B cell (primary cell): ENCODE data around the gene TMIGD2. TPM values are rescaled to one million over a fixed set of nuclear protein-coding genes. Genes with fewer than 3 reads are reported as not detected.

ENCODE experiments used
- ATAC-seq: fragments of 200-7000 bp; cut with Tn5 transposase; one replicate; pipeline ENCODE4 v1.10.0; 2021; ENCODE audit warnings: low read depth, mild to moderate bottlenecking, moderate number of reproducible peaks, moderate library complexity
- CTCF ChIA-PET: fragments of 350-600 bp; sonication (Branson Sonifier 250); formaldehyde crosslinking; loops from one replicate; lab custom pipeline; 2021; ENCODE audit warnings: antibody characterized with exemption, inconsistent platforms; lab: Charles Lee
- POLR2A ChIA-PET: fragments of 350-600 bp; sonication (Branson Sonifier 250); formaldehyde crosslinking; loops from one replicate; lab custom pipeline; 2021; ENCODE audit warnings: antibody characterized with exemption; lab: Charles Lee
- DNase-seq: peaks from one replicate; pipeline ENCODE4 v3.0.0; 2013
- H2AFZ ChIP-seq: 2 replicates; pipeline ENCODE4 v1.6.1; 2012; ENCODE audit warnings: mild to moderate bottlenecking, low read depth, low read length; ENCODE audit not compliant: insufficient read depth, poor library complexity, severe bottlenecking
- H3K27ac ChIP-seq, 2 donors: 1 replicate in 1 of 2; 2 replicates in 1 of 2; pipeline ENCODE4 v1.5.1; 2012 to 2013; ENCODE audit warnings: low read length in 2 of 2, mild to moderate bottlenecking in 2 of 2, moderate library complexity in 1 of 2
- H3K27me3 ChIP-seq, 4 experiments: fragments of 200-600 bp in 1 of 4; sonication (generic) in 1 of 4; replicated peaks in 1 of 4; 1 replicate in 2 of 4; 2 replicates in 2 of 4; pipeline versions ENCODE4 v1.6.1 to v1.7.0; 2013 to 2016; ENCODE audit warnings: low read length in 3 of 4, mild to moderate bottlenecking in 2 of 4, mixed read lengths in 1 of 4, moderate library complexity in 1 of 4; ENCODE audit not compliant: insufficient read depth in 4 of 4, control insufficient read depth in 3 of 4; ENCODE audit errors: control extremely low read depth in 1 of 4
- H3K36me3 ChIP-seq, 2 experiments: replicated peaks in 1 of 2; 1 replicate in 1 of 2; 2 replicates in 1 of 2; pipeline versions ENCODE4 v1.6.1 to v1.7.1; 2013; ENCODE audit warnings: low read length in 1 of 2; ENCODE audit not compliant: insufficient read depth in 2 of 2, control insufficient read depth in 1 of 2; ENCODE audit errors: control extremely low read depth in 1 of 2, extremely low read depth in 1 of 2
- H3K4me1 ChIP-seq, 2 donors: fragments of 200-600 bp in 1 of 2; sonication (generic) in 1 of 2; 1 replicate in 1 of 2; 2 replicates in 1 of 2; pipeline versions ENCODE4 v1.5.1 to v1.6.1; 2013 to 2017; ENCODE audit warnings: low read length in 2 of 2; ENCODE audit not compliant: control insufficient read depth in 2 of 2, insufficient read depth in 2 of 2
- H3K4me2 ChIP-seq: replicated peaks from 2 replicates; pipeline ENCODE3; 2012; ENCODE audit warnings: mild to moderate bottlenecking, low read depth, low read length; ENCODE audit not compliant: poor library complexity, severe bottlenecking
- H3K4me3 ChIP-seq, 5 experiments: fragments of 200-600 bp in 1 of 5; sonication (generic) in 1 of 5; 1 replicate in 3 of 5; 2 replicates in 2 of 5; pipeline versions ENCODE4 v1.5.1 to v1.7.0; 2011 to 2016; ENCODE audit warnings: low read length in 4 of 5, mild to moderate bottlenecking in 4 of 5, low read depth in 2 of 5, control low read depth in 1 of 5, moderate library complexity in 1 of 5; ENCODE audit not compliant: insufficient read depth in 1 of 5; ENCODE audit errors: control extremely low read depth in 1 of 5, extremely low read depth in 1 of 5
- H3K79me2 ChIP-seq: fragments of 200-600 bp; sonication (generic); one replicate; pipeline ENCODE4 v1.6.0; 2016; ENCODE audit warnings: low read length; ENCODE audit not compliant: control insufficient read depth, insufficient read depth
- H3K9ac ChIP-seq: fragments of 200-600 bp; sonication (generic); 2 replicates; pipeline ENCODE4 v1.6.1; 2017; ENCODE audit warnings: mild to moderate bottlenecking, low read length, moderate library complexity
- H3K9me3 ChIP-seq, 3 donors: one replicate each; pipeline versions ENCODE4 v1.6.1 to v1.7.1; 2013; ENCODE audit warnings: low read length in 2 of 3; ENCODE audit not compliant: control insufficient read depth in 2 of 3, insufficient read depth in 1 of 3; ENCODE audit errors: control extremely low read depth in 1 of 3
- H4K20me1 ChIP-seq: 2 replicates; pipeline ENCODE4 v1.6.0; 2012; ENCODE audit warnings: mild to moderate bottlenecking, low read length; ENCODE audit not compliant: insufficient read depth, control insufficient read depth, poor library complexity, severe bottlenecking
- H3K27ac Mint-ChIP-seq: one replicate; pipeline ENCODE4 v1.8.0; 2021; ENCODE audit warnings: mixed read lengths
- H3K27me3 Mint-ChIP-seq: one replicate; pipeline ENCODE4 v1.8.0; 2021; ENCODE audit warnings: mixed read lengths
- H3K4me1 Mint-ChIP-seq: one replicate; pipeline ENCODE4 v1.8.0; 2021; ENCODE audit warnings: mixed read lengths
- H3K4me3 Mint-ChIP-seq: one replicate; pipeline ENCODE4 v1.8.0; 2021; ENCODE audit warnings: mixed read lengths
- H3K9me3 Mint-ChIP-seq: one replicate; pipeline ENCODE4 v1.8.0; 2022; ENCODE audit warnings: mixed read lengths; ENCODE audit not compliant: insufficient read depth
- CTCF ChIP-seq: fragments of 200-600 bp; IDR thresholded peaks from one replicate; pipeline ENCODE4 v1.8.0; 2022; ENCODE audit warnings: antibody characterized with exemption, mild to moderate bottlenecking
- EZH2 ChIP-seq: IDR thresholded peaks from 2 replicates; pipeline ENCODE4 v1.6.1; 2012; ENCODE audit warnings: borderline replicate concordance, low read depth, mild to moderate bottlenecking, moderate library complexity, low read length; ENCODE audit not compliant: insufficient read depth, poor library complexity, severe bottlenecking
- WGBS: methylation state at CpG from one replicate; pipeline ENCODE4 v1.1.5; 2013; ENCODE audit warnings: missing lambda C conversion rate; ENCODE audit not compliant: insufficient coverage; 5-methylcytosine and 5-hydroxymethylcytosine counted together
- intact Hi-C: fragments of 100-400 bp; cut with micrococcal nuclease; formaldehyde crosslinking; loops from one replicate; pipeline ENCODE4 v1.10.0; 2022
- polyA plus RNA-seq: library from polyadenylated mRNA; depleted of rRNA; stranded (reverse); fragments of >200 nt; gene quantifications from 2 replicates; pipeline ENCODE4 v1.2.3, GENCODE V29; 2012
- total RNA-seq, 2 donors: library from RNA; stranded (reverse); fragments of 120-200 nt in 1 of 2; gene quantifications; 1 replicate in 1 of 2; 2 replicates in 1 of 2; pipeline versions ENCODE4 v1.2.3 to v1.2.4, GENCODE V29; 2013 to 2022

Gene TMIGD2
- total and polyA plus RNA-seq, 2 donors (not counting 1 experiment from before 2014, with no cell fraction given) = 0.24 TPM; not detected in 1

DNA sequence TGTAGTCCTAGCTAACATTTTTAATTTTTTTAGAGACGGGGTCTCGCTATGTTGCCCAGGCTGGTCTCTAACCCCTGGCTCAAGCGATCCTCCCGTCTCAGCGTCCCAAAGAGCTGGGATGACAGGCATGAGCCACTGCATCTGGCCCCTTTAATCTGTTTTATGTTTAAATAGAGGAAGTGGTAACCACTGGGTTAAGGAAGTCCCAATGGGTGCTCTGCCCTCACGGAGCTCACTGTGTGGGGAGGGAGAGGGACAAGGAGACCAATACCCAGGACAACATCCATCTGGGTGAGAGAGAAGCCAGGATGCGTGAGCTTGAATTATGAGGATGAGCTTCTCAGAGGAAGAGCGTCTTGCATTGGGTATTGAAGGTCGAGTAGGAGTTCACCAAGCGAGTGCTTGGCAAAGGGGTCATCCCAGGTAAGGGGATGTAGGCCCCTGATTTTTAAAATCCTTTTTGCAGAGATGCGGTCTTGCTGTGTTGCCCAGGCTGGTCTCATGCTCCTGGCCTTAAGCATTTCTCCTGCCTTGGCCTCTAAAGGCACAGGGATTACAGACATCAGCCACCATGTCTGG lies 41.5 kb downstream of the TMIGD2 start:
- 89% methylated on average over 10 of the region's 11 CpGs for WGBS
- peaks cover 4% of the 10 kb centered on the region for H3K4me1 Mint-ChIP-seq
- CTCF ChIA-PET = interaction anchor here (0.6 kb wide), 1 partner anchor 298 kb away, joined by 3 read pairs; no protein-coding TSS in a partner anchor
- Histone ChIP-seq H3K4me1 (no peaks in the 10 kb centered on the region), H3K4me2 (no peak overlapping the region), H4K20me1 (peaks cover 11% of the 10 kb centered on the region), H3K9ac (no peak overlapping the region), H2AFZ (no peak overlapping the region), H3K36me3 (peaks cover 0 to 72% of the 10 kb centered on the region in 2 experiments), H3K79me2 (no peaks in the 10 kb centered on the region), H3K9me3 (peaks cover 0 to 9% (median 0%) of the 10 kb centered on the region in 3 donors), H3K27ac (no peak overlapping the region), H3K4me3 (no peak overlapping the region), H3K27me3 (no peaks in the 10 kb centered on the region)
- H3K27me3 Mint-ChIP-seq = no peaks in the 10 kb centered on the region
- DNase-seq (no peak), ATAC-seq (peak; percentile 36)
- POLR2A ChIA-PET = no interaction called here
- H3K4me3 Mint-ChIP-seq = no peak overlapping the region
- TF ChIP-seq CTCF = no peak
- no peak for TF ChIP-seq EZH2
- no peaks in the 10 kb centered on the region for H3K9me3 Mint-ChIP-seq
- intact Hi-C loops = no loop called here
- H3K27ac Mint-ChIP-seq = no peak overlapping the region

GRCh38 chr19:4258181-4258580 lies 44.0 kb downstream of the TMIGD2 start:
- peaks cover 17% of the 10 kb centered on the region for H4K20me1 ChIP-seq
- Mint-ChIP-seq H3K27me3 (no peaks in the 10 kb centered on the region), H3K27ac (no peak overlapping the region), H3K9me3 (no peaks in the 10 kb centered on the region), H3K4me3 (no peak overlapping the region), H3K4me1 (peaks cover 2% of the 10 kb centered on the region)
- H3K27me3 ChIP-seq = no peaks in the 10 kb centered on the region
- H3K9ac ChIP-seq = no peak overlapping the region
- CTCF ChIA-PET = interaction anchor here (0.6 kb wide), 1 partner anchor 740 kb away, joined by 3 read pairs; no protein-coding TSS in a partner anchor
- no peaks in the 10 kb centered on the region for H3K4me1 ChIP-seq
- DNase-seq (no peak), ATAC-seq (no peak)
- WGBS = over 99% methylated on average over 28 of the region's 28 CpGs
- H3K9me3 ChIP-seq = peaks cover 0 to 23% (median 5%) of the 10 kb centered on the region in 3 donors
- TF ChIP-seq EZH2 = no peak
- TF ChIP-seq CTCF = no peak
- H3K4me2 ChIP-seq = no peak overlapping the region
- H3K4me3 ChIP-seq = no peak overlapping the region
- intact Hi-C loops = no loop called here
- H3K36me3 ChIP-seq = peaks cover 4 to 77% of the 10 kb centered on the region in 2 experiments
- POLR2A ChIA-PET = no interaction called here
- H3K79me2 ChIP-seq = peaks cover 7% of the 10 kb centered on the region
- no peak overlapping the region for H3K27ac ChIP-seq
- no peak overlapping the region for H2AFZ ChIP-seq
